HUES64 (cell line): ENCODE measurements around the gene LONP2. TPM values are rescaled to one million over a fixed set of nuclear protein-coding genes. Genes with fewer than 3 reads are reported as not detected.

ENCODE experiments used
- H3K27ac ChIP-seq: 2 replicates; pipeline ENCODE4 v1.7.0; 2013; ENCODE audit warnings: low read depth, low read length, inconsistent platforms
- H3K27me3 ChIP-seq: 2 replicates; pipeline ENCODE4 v1.6.1; 2013; ENCODE audit warnings: mild to moderate bottlenecking, low read length; ENCODE audit not compliant: insufficient read depth
- H3K36me3 ChIP-seq: 2 replicates; pipeline ENCODE4 v1.6.1; 2013; ENCODE audit warnings: mild to moderate bottlenecking, low read length; ENCODE audit not compliant: insufficient read depth
- H3K4me1 ChIP-seq: 2 replicates; pipeline ENCODE4 v1.6.1; 2013; ENCODE audit warnings: mild to moderate bottlenecking, low read length, moderate library complexity; ENCODE audit not compliant: insufficient read depth
- H3K4me3 ChIP-seq: 2 replicates; pipeline ENCODE4 v1.5.1; 2013; ENCODE audit warnings: mild to moderate bottlenecking, low read length, moderate library complexity
- H3K9ac ChIP-seq: 2 replicates; pipeline ENCODE4 v1.6.1; 2013; ENCODE audit warnings: mild to moderate bottlenecking, low read depth, low read length
- H3K9me3 ChIP-seq: 2 replicates; pipeline ENCODE4 v1.6.1; 2013; ENCODE audit warnings: low read depth, low read length; ENCODE audit not compliant: insufficient read depth
- WGBS: fragments of 150-250, 120-280 bp; methylation state at CpG from one replicate; pipeline ENCODE4 v1.1.7; 2013; ENCODE audit warnings: missing lambda C conversion rate; 5-methylcytosine and 5-hydroxymethylcytosine counted together
- polyA plus RNA-seq, 2 experiments: library from polyadenylated mRNA; stranded (reverse); fragments of 50-300 nt; gene quantifications; one replicate each; pipeline ENCODE4 v1.2.3, GENCODE V29; 2013

The LONP2 gene, protein sequence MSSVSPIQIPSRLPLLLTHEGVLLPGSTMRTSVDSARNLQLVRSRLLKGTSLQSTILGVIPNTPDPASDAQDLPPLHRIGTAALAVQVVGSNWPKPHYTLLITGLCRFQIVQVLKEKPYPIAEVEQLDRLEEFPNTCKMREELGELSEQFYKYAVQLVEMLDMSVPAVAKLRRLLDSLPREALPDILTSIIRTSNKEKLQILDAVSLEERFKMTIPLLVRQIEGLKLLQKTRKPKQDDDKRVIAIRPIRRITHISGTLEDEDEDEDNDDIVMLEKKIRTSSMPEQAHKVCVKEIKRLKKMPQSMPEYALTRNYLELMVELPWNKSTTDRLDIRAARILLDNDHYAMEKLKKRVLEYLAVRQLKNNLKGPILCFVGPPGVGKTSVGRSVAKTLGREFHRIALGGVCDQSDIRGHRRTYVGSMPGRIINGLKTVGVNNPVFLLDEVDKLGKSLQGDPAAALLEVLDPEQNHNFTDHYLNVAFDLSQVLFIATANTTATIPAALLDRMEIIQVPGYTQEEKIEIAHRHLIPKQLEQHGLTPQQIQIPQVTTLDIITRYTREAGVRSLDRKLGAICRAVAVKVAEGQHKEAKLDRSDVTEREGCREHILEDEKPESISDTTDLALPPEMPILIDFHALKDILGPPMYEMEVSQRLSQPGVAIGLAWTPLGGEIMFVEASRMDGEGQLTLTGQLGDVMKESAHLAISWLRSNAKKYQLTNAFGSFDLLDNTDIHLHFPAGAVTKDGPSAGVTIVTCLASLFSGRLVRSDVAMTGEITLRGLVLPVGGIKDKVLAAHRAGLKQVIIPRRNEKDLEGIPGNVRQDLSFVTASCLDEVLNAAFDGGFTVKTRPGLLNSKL
- 13.2 TPM for polyA plus RNA-seq (2013, experiment 1 of 2)
- polyA plus RNA-seq (2013, experiment 2 of 2) = 15.2 TPM

- Histone ChIP-seq H3K27me3 (no peaks in the 10 kb centered on the region), H3K9me3 (no peaks in the 10 kb centered on the region; the same call in 1 of the 2 replicates), H3K36me3 (no peaks in the 10 kb centered on the region), H3K4me3 (peak within 1 kb of the TSS; percentile 81), H3K27ac (peak within 1 kb of the TSS; percentile 2; the same call in 1 of the 2 replicates), H3K9ac (peak within 1 kb of the TSS; percentile 73), H3K4me1 (peaks cover 6% of the 10 kb centered on the region)
- WGBS = under 1% methylated on average over 63 of the region's 63 CpGs
Measured at GRCh38 chr16:48244080-48244862, at the start of gene LONP2. TSS of gene LONP2 (plus strand) at chr16:48244300. CDS start at chr16:48244389, 89 bp downstream.

- Histone ChIP-seq H3K4me1 (no peaks in the 10 kb centered on the region), H3K27ac (no peak overlapping the region), H3K9ac (no peak overlapping the region), H3K9me3 (no peaks in the 10 kb centered on the region), H3K4me3 (no peak overlapping the region), H3K36me3 (no peaks in the 10 kb centered on the region), H3K27me3 (no peaks in the 10 kb centered on the region)
- 94% methylated on average over 4 of the region's 5 CpGs for WGBS
Measured at GRCh38 chr16:48194828-48195556, 49.1 kb upstream of the LONP2 start.

GRCh38 chr16:48197294-48197693, 46.8 kb upstream of the LONP2 start:
- no peaks in the 10 kb centered on the region for H3K36me3 ChIP-seq
- WGBS = 91% methylated on average over 3 of the region's 3 CpGs
- H3K4me3 ChIP-seq = no peak overlapping the region
- no peak overlapping the region for H3K9ac ChIP-seq
- no peaks in the 10 kb centered on the region for H3K4me1 ChIP-seq
- no peaks in the 10 kb centered on the region for H3K9me3 ChIP-seq
- no peaks in the 10 kb centered on the region for H3K27me3 ChIP-seq
- no peak overlapping the region for H3K27ac ChIP-seq

DNA sequence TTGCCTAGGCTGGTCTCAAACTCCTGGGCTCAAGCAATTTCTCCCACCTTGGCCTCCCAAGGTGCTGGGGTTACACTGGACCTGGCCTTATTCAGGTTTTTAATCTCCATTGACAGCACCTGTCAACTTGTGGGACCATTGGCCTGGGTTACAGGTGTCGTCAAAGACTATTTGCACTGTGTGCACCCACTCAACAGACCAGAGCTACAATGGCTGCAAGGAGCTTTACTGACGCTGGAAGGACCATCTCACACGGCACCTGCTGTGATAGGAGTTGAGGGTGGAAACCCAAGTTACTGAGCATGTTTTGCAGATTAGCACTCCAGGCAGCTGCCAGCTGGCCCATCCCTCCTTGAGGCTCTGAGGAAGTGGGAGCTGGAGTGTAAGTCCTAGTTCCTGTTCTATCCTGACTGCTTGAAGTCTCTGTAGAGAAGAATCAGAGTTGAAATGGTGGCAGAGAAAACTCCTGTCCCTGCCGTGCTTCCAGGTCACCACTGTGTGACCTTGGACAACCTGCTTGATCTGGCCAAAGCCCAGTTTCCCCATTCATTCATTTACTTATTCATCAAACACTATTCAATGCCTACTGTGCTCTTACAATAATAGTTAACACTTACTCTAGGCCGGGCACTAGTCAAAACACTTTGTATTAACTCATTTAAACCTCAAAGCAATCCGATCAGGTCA, 42.4 kb upstream of the LONP2 start:
- 89% methylated on average over 6 of the region's 6 CpGs for WGBS
- H3K4me3 ChIP-seq = no peak overlapping the region
- H3K9ac ChIP-seq = no peak overlapping the region
- no peaks in the 10 kb centered on the region for H3K9me3 ChIP-seq
- H3K36me3 ChIP-seq = no peaks in the 10 kb centered on the region
- no peaks in the 10 kb centered on the region for H3K4me1 ChIP-seq
- H3K27ac ChIP-seq = no peak overlapping the region
- H3K27me3 ChIP-seq = no peaks in the 10 kb centered on the region

DNA sequence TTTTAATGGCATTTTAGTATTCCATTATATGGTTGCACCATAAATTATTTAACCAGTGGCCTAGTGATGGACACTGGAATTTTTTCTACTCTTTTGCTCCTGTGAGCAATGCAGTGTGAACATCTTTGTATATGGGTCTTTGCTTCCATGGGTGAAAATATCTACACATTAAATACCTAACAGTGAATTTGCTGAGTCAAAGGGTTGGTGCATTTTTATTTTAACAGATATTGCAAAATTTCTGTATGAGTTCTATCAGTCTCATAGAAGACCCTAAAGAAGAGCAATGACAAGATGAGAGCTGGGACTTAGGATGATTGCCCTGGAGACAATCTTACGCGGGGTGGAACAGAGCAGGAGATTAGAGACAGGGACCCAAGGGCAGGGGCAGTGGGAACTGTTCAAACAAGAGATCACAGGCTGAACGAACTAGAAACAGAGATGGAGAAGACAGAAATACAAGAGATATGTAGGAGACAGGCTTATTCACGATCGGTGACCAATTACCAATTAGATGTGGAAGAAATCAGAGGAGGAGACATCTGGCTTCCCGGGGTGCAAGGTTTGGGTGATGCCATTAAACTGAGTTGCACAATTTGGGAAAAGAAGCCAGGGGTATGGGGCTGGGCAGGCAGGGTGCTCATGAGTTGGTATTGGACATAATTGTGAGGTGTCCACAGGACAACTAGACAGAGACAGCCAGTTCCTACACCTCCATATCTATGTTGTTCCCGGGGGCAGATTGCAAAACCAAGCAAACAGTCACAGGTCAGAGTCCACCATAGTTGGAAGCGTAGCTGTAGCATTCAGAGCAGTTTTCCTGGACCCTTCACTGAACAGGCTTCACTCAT, 39.9 kb upstream of the LONP2 start:
- H3K9me3 ChIP-seq = no peaks in the 10 kb centered on the region
- no peak overlapping the region for H3K27ac ChIP-seq
- H3K9ac ChIP-seq = no peak overlapping the region
- H3K4me1 ChIP-seq = no peaks in the 10 kb centered on the region
- H3K27me3 ChIP-seq = no peaks in the 10 kb centered on the region
- H3K36me3 ChIP-seq = no peaks in the 10 kb centered on the region
- WGBS = 93% methylated on average over 8 of the region's 8 CpGs
- H3K4me3 ChIP-seq = no peak overlapping the region

DNA sequence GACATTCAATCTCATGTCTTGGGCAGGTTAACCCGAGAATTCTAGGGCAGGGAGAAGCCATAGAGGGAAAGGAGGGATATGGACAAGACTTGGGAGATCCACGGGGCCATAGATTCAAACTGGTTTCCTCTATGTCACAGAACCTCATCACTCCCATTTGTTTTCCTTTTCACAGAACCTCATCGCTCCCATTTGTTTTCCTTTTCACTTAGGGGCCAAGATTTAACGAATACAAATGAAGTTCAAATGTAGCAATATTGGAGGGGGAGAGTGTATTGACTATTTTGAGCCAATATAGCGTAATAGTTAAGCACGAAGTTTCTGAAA, 39.3 kb upstream of the LONP2 start:
- Histone ChIP-seq H3K27me3 (no peaks in the 10 kb centered on the region), H3K27ac (no peak overlapping the region)
- 92% methylated on average over 6 of the region's 6 CpGs for WGBS

GRCh38 chr16:48206594-48207242, 37.4 kb upstream of the LONP2 start:
- Histone ChIP-seq H3K36me3 (no peaks in the 10 kb centered on the region), H3K4me1 (no peaks in the 10 kb centered on the region), H3K4me3 (no peak overlapping the region), H3K27ac (no peak overlapping the region), H3K9me3 (no peaks in the 10 kb centered on the region), H3K27me3 (no peaks in the 10 kb centered on the region), H3K9ac (no peak overlapping the region)
- 68% methylated on average over 8 of the region's 8 CpGs for WGBS

More for the DNA sequence above, 39.3 kb upstream of the LONP2 start:
- H3K4me1 ChIP-seq = no peaks in the 10 kb centered on the region
- no peak overlapping the region for H3K9ac ChIP-seq
- H3K9me3 ChIP-seq = no peaks in the 10 kb centered on the region
- H3K36me3 ChIP-seq = no peaks in the 10 kb centered on the region
- H3K4me3 ChIP-seq = no peak overlapping the region

DNA sequence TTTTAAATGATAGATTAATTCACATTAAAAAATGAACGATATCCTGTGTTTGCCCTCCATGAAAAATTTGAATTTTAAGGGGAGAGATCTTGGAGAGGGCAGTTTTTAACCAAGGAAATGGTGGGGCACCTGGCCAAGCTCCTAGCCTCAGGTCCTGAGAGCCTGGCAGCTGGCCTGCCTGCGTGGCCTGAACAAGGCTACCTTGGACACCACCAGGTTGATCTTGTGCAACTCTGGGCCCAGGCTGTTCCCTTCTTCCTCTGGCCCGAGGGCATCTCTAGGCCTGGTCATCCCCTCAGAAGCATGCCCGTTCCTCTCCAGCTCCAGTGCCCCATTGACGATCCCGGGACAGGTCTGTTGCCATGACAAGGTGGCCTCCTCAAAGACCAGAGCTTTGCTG, 33.4 kb upstream of the LONP2 start:
- 91% methylated on average over 6 of the region's 6 CpGs for WGBS
- no peak overlapping the region for H3K4me3 ChIP-seq

DNA sequence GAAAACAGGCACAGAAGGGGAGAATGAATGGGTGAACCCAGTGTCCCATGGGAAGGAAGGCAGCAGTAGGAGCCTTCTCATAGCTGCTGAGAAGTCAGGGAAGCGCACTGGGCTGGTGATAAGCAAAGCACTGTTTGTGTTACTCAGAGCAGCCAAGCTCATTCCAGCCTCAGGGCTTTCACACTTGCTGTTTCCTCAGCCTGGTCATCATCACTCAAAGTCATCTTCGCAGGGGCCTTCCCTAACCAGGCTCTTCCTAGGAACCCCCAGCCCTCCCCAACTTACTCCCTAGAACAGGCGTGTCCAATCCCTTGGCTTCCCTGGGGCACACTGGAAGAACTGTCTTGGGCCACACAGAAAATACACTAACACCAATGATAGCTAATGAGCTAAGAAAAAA, 32.1 kb upstream of the LONP2 start:
- WGBS = 94% methylated on average over 3 of the region's 3 CpGs
- Histone ChIP-seq H3K4me1 (no peaks in the 10 kb centered on the region), H3K27me3 (no peaks in the 10 kb centered on the region), H3K9me3 (no peaks in the 10 kb centered on the region), H3K36me3 (no peaks in the 10 kb centered on the region), H3K4me3 (no peak overlapping the region), H3K9ac (no peak overlapping the region), H3K27ac (no peak overlapping the region)

More for the DNA sequence above, 33.4 kb upstream of the LONP2 start:
- H3K36me3 ChIP-seq = no peaks in the 10 kb centered on the region
- H3K9me3 ChIP-seq = no peaks in the 10 kb centered on the region
- H3K27ac ChIP-seq = no peak overlapping the region
- H3K9ac ChIP-seq = no peak overlapping the region
- no peaks in the 10 kb centered on the region for H3K4me1 ChIP-seq
- no peaks in the 10 kb centered on the region for H3K27me3 ChIP-seq
